H1 (cell line): ENCODE results near the gene PHOSPHO1. TPM values are rescaled to one million over a fixed set of nuclear protein-coding genes. Genes with fewer than 3 reads are reported as not detected.

Source experiments
- CTCF ChIA-PET: fragments of 300-600 bp; sonication (Branson Sonifier 250); formaldehyde crosslinking; loops from one replicate; lab custom pipeline; 2021; ENCODE audit not compliant: partially characterized antibody; lab: Charles Lee
- POLR2A ChIA-PET: fragments of 300-600 bp; sonication (Branson Sonifier 250); formaldehyde crosslinking; loops from one replicate; lab custom pipeline; 2021; ENCODE audit warnings: inconsistent platforms; ENCODE audit not compliant: partially characterized antibody; lab: Charles Lee
- DNase-seq, 2 experiments: peaks; one replicate each; pipeline versions ENCODE4 v3.0.0 to v3.0.0-alpha.2; 2010 to 2022; ENCODE audit warnings: low spot score in 2 of 2, low read depth in 1 of 2, mixed read lengths in 1 of 2
- FAIRE-seq: peaks from 2 replicates; lab custom pipeline; 2011; peaks lifted over from hg19 to GRCh38; lab: Jason Lieb, UNC
- H2AFZ ChIP-seq: 2 replicates; pipeline ENCODE4 v1.8.1; 2012; ENCODE audit warnings: low read length, inconsistent platforms
- H2AK5ac ChIP-seq: 2 replicates; pipeline ENCODE4 v1.6.1; 2013; ENCODE audit warnings: low read depth, low read length
- H2BK120ac ChIP-seq: replicated peaks from 2 replicates; pipeline ENCODE3; 2013; ENCODE audit warnings: low read depth, low read length, inconsistent platforms
- H2BK12ac ChIP-seq: 2 replicates; pipeline ENCODE4 v1.6.1; 2013; ENCODE audit warnings: low read depth, low read length
- H2BK15ac ChIP-seq: 2 replicates; pipeline ENCODE4 v1.6.1; 2013; ENCODE audit warnings: low read length
- H2BK20ac ChIP-seq: 2 replicates; pipeline ENCODE4 v1.6.1; 2013; ENCODE audit warnings: low read length
- H2BK5ac ChIP-seq: 2 replicates; pipeline ENCODE4 v1.6.1; 2013; ENCODE audit warnings: low read depth, low read length
- H3K14ac ChIP-seq: 2 replicates; pipeline ENCODE4 v1.6.1; 2013; ENCODE audit warnings: inconsistent platforms; ENCODE audit not compliant: insufficient read length
- H3K18ac ChIP-seq: 2 replicates; pipeline ENCODE4 v1.6.1; 2013; ENCODE audit warnings: low read length; ENCODE audit errors: extremely low read depth
- H3K23ac ChIP-seq: 2 replicates; pipeline ENCODE4 v1.6.1; 2013; ENCODE audit warnings: inconsistent platforms; ENCODE audit not compliant: insufficient read length
- H3K23me2 ChIP-seq: 2 replicates; pipeline ENCODE4 v1.6.1; 2013; ENCODE audit warnings: low read depth, low read length
- H3K27ac ChIP-seq: 2 replicates; pipeline ENCODE4 v1.6.1; 2011; ENCODE audit warnings: low read depth, low read length, inconsistent platforms
- H3K27me3 ChIP-seq, 4 experiments: replicated peaks in 1 of 4; 1 replicate in 1 of 4; 2 replicates in 3 of 4; pipeline versions ENCODE4 v1.6.1 to v1.8.1; 2011 to 2013; ENCODE audit warnings: low read length in 3 of 4, mild to moderate bottlenecking in 3 of 4, inconsistent platforms in 2 of 4, mixed read lengths in 2 of 4, moderate library complexity in 1 of 4; ENCODE audit not compliant: control insufficient read depth in 3 of 4, insufficient read depth in 3 of 4; ENCODE audit errors: extremely low read depth in 1 of 4
- H3K36me3 ChIP-seq, 4 experiments: 2 replicates each; pipeline versions ENCODE4 v1.6.1 to v1.8.1; 2011 to 2013; ENCODE audit warnings: mild to moderate bottlenecking in 4 of 4, low read length in 3 of 4, moderate library complexity in 2 of 4, control low read depth in 1 of 4, inconsistent platforms in 1 of 4; ENCODE audit not compliant: insufficient read depth in 4 of 4, control insufficient read depth in 2 of 4
- H3K4ac ChIP-seq: replicated peaks from 2 replicates; pipeline ENCODE3; 2013; ENCODE audit warnings: low read length, low read depth, mixed read lengths, inconsistent platforms; ENCODE audit not compliant: insufficient read length
- H3K4me1 ChIP-seq, 4 experiments: replicated peaks in 1 of 4; 1 replicate in 1 of 4; 2 replicates in 3 of 4; pipeline versions ENCODE4 v1.6.1 to v1.8.1; 2011 to 2013; ENCODE audit warnings: low read length in 3 of 4, inconsistent platforms in 2 of 4, mixed read lengths in 1 of 4; ENCODE audit not compliant: insufficient read depth in 4 of 4, control insufficient read depth in 3 of 4
- H3K4me2 ChIP-seq, 2 experiments: 2 replicates each; pipeline versions ENCODE4 v1.6.1 to v1.8.1; 2011 to 2013; ENCODE audit warnings: low read depth in 2 of 2, low read length in 2 of 2, control low read depth in 1 of 2, inconsistent platforms in 1 of 2, mild to moderate bottlenecking in 1 of 2; ENCODE audit not compliant: insufficient read depth in 1 of 2
- H3K4me3 ChIP-seq, 4 experiments: fragments of 200-600, 300-600 bp in 1 of 4; sonication (generic), shearing (Covaris generic), sonication (Bioruptor Twin) in 1 of 4; 2 replicates each; pipeline versions ENCODE4 v1.5.1 to v1.8.1; 2011 to 2016; ENCODE audit warnings: low read length in 4 of 4, low read depth in 3 of 4, control low read depth in 2 of 4, inconsistent platforms in 2 of 4, mild to moderate bottlenecking in 2 of 4, mixed read lengths in 1 of 4, moderate library complexity in 1 of 4; ENCODE audit not compliant: insufficient read depth in 2 of 4; ENCODE audit errors: extremely low read depth in 1 of 4
- H3K56ac ChIP-seq: replicated peaks from 2 replicates; pipeline ENCODE3; 2013; ENCODE audit warnings: low read depth, mild to moderate bottlenecking, mixed read lengths, low read length, inconsistent platforms; ENCODE audit not compliant: insufficient read length
- H3K79me1 ChIP-seq: 2 replicates; pipeline ENCODE4 v1.6.1; 2013; ENCODE audit warnings: low read depth, low read length, control low read depth
- H3K79me2 ChIP-seq, 2 experiments: 2 replicates each; pipeline versions ENCODE4 v1.6.1 to v1.8.1; 2012 to 2013; ENCODE audit warnings: low read length in 2 of 2, mild to moderate bottlenecking in 2 of 2, inconsistent platforms in 1 of 2; ENCODE audit not compliant: insufficient read depth in 2 of 2, control insufficient read depth in 1 of 2
- H3K9ac ChIP-seq, 4 experiments: replicated peaks in 1 of 4; 1 replicate in 1 of 4; 2 replicates in 3 of 4; pipeline versions ENCODE4 v1.6.1 to v1.8.1; 2011 to 2013; ENCODE audit warnings: low read depth in 3 of 4, low read length in 3 of 4, control low read depth in 2 of 4, mild to moderate bottlenecking in 2 of 4, moderate library complexity in 2 of 4, inconsistent platforms in 1 of 4; ENCODE audit errors: extremely low read depth in 1 of 4
- H3K9me3 ChIP-seq, 2 experiments: 2 replicates each; pipeline versions ENCODE4 v1.6.1 to v1.8.1; 2012 to 2013; ENCODE audit warnings: mild to moderate bottlenecking in 2 of 2, moderate library complexity in 2 of 2, control low read depth in 1 of 2, inconsistent platforms in 1 of 2, low read depth in 1 of 2, low read length in 1 of 2, mixed read lengths in 1 of 2; ENCODE audit not compliant: insufficient read depth in 2 of 2
- H4K20me1 ChIP-seq, 2 experiments: replicated peaks in 1 of 2; 2 replicates each; pipeline versions ENCODE3 to v1.8.1; 2011 to 2013; ENCODE audit warnings: inconsistent platforms in 2 of 2, low read length in 2 of 2, mild to moderate bottlenecking in 1 of 2; ENCODE audit not compliant: insufficient read depth in 2 of 2, control insufficient read depth in 1 of 2
- H4K5ac ChIP-seq: 2 replicates; pipeline ENCODE4 v1.6.1; 2013; ENCODE audit warnings: low read length, low read depth, mixed read lengths, inconsistent platforms; ENCODE audit not compliant: insufficient read length
- H4K8ac ChIP-seq: 2 replicates; pipeline ENCODE4 v1.8.0; 2013; ENCODE audit warnings: mild to moderate bottlenecking, moderate library complexity, low read length, inconsistent platforms; ENCODE audit not compliant: insufficient read depth; ENCODE audit errors: extremely low read depth
- H4K91ac ChIP-seq: replicated peaks from 2 replicates; pipeline ENCODE3; 2013; ENCODE audit warnings: low read length, mixed read lengths, inconsistent platforms; ENCODE audit not compliant: insufficient read length
- BRCA1 ChIP-seq: IDR thresholded peaks from 2 replicates; pipeline ENCODE4 v1.6.1; 2012; ENCODE audit warnings: low read depth, low read length, improper control_type of control experiment
- GTF2F1 ChIP-seq: IDR thresholded peaks from 2 replicates; pipeline ENCODE4 v1.6.1; 2012; ENCODE audit warnings: low read depth, low read length, improper control_type of control experiment, borderline replicate concordance
- RNF2 ChIP-seq: fragments of 200-900, 300-1000 bp; sonication (generic); IDR thresholded peaks from 2 replicates; pipeline ENCODE4 v1.7.1; 2016; ENCODE audit warnings: borderline replicate concordance, low read depth, mild to moderate bottlenecking, antibody characterized with exemption, low read length; ENCODE audit not compliant: poor library complexity, severe bottlenecking; ENCODE audit errors: missing control alignments
- WGBS, 2 experiments: shearing (Covaris generic) in 1 of 2; methylation state at CpG; one replicate each; pipeline versions ENCODE4 v1.1.6 to v1.1.7; 2013 to 2015; ENCODE audit warnings: low lambda C conversion rate in 2 of 2, mixed read lengths in 2 of 2, inconsistent platforms in 1 of 2, low coverage in 1 of 2, missing lambda C conversion rate in 1 of 2; ENCODE audit not compliant: insufficient replicate concordance in 2 of 2, insufficient coverage in 1 of 2, insufficient read length in 1 of 2; ENCODE audit errors: extremely low coverage in 1 of 2, missing lambda C conversion rate in 1 of 2; 5-methylcytosine and 5-hydroxymethylcytosine counted together
- polyA plus RNA-seq, 7 experiments: library from polyadenylated mRNA; depleted of rRNA in 3 of 7; stranded (reverse) in 5 of 7; unstranded in 2 of 7; fragments of >200 nt in 5 of 7; fragments of 200-250 nt in 2 of 7; gene quantifications; 1 replicate in 5 of 7; 2 replicates in 1 of 7; 4 replicates in 1 of 7; pipeline versions ENCODE4 v1.2.1 to v1.2.3, GENCODE V29; 2011 to 2013; ENCODE audit warnings: missing spikeins in 2 of 7, mixed read lengths in 2 of 7
- total RNA-seq: library from RNA; stranded (reverse); fragmentation: NEBNext Ultra II Directional; extraction: Animal tissue kit (Norgen Biotek cat#: 25700); gene quantifications from 2 replicates; pipeline ENCODE4 v1.2.1, GENCODE V29; 2021

The PHOSPHO1 gene
- total and polyA plus RNA-seq, 2 of the 8 experiments (the other 6 are each of a cell fraction or from before 2014, with no cell fraction given): 0.34 to 0.45 TPM

DNA sequence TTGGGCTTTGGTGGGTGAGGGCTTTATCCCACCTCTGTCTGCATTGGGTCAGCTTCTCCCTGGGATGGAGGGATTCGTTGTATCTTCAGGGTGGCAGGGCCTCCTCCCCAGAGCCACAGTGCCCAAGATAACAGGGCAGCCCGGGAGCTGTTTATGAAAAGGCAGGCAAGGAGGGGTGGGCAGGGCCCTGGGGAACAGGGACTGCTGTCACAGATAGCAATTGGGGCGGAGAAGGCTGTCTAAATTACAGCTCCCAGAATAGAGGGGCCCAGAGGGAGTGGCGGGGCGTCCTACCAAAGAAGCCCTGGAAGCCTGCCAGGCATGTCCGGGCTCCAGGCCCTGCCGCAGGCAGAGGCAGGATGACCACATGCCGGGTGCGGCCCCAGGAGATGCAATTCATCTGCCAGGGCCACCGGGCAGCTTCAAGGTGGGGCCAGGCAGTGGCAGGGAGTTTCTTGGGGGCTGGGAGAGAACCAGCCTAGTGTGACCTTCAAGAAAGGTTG is 18.8 kb upstream of the PHOSPHO1 start:
- Histone ChIP-seq H4K8ac (no peak overlapping the region), H2AFZ (no peak overlapping the region), H3K79me2 (no peaks in the 10 kb centered on the region), H3K79me1 (no peaks in the 10 kb centered on the region), H3K4me2 (no peak overlapping the region), H3K36me3 (no peaks in the 10 kb centered on the region), H3K9ac (no peak overlapping the region), H2BK120ac (no peak overlapping the region), H2BK12ac (no peak overlapping the region; the same call in 1 of the 2 replicates), H3K56ac (no peak overlapping the region), H3K14ac (no peak overlapping the region), H4K20me1 (no peaks in the 10 kb centered on the region), H3K4me3 (no peak overlapping the region), H3K23ac (no peak overlapping the region), H3K18ac (no peak overlapping the region), H2BK15ac (no peak overlapping the region), H3K27ac (no peak overlapping the region), H3K27me3 (no peaks in the 10 kb centered on the region), H3K23me2 (no peaks in the 10 kb centered on the region), H4K91ac (no peak overlapping the region), H2BK20ac (no peak overlapping the region), H3K9me3 (no peaks in the 10 kb centered on the region), H3K4me1 (no peaks in the 10 kb centered on the region; a peak in 1 of 7 replicates), H2AK5ac (no peak overlapping the region), H3K4ac (no peak overlapping the region), H2BK5ac (no peak overlapping the region), H4K5ac (no peak overlapping the region)
- DNase-seq (no peak), FAIRE-seq (no peak)
- WGBS, 2 experiments: 83% methylated on average over 10 of the region's 10 CpGs; no CpG with 5 or more reads in 1 of the 2 experiments
- CTCF ChIA-PET: interaction anchor here (0.6 to 1.7 kb wide), 5 partner anchors 11 to 159 kb away, joined by 3 to 5 read pairs (median 3); no protein-coding TSS in a partner anchor
- POLR2A ChIA-PET: interaction anchor here (1.2 to 1.6 kb wide), 2 partner anchors 13 to 66 kb away, joined by 3 to 4 read pairs; no protein-coding TSS in a partner anchor
- TF ChIP-seq BRCA1: no peak
- TF ChIP-seq GTF2F1: no peak
- TF ChIP-seq RNF2: no peak
